HFFc6 (cell line): ENCODE data around the gene PRKG1. TPM values are rescaled to one million over a fixed set of nuclear protein-coding genes. Genes with fewer than 3 reads are reported as not detected.

Source experiments
- DNase-seq: peaks from one replicate; pipeline ENCODE4 v3.0.0-alpha.2; 2018
- H3K27ac Mint-ChIP-seq: 2 replicates; pipeline ENCODE4 v1.8.0; 2020; ENCODE audit warnings: mild to moderate bottlenecking, mixed read lengths
- H3K27me3 Mint-ChIP-seq: 2 replicates; pipeline ENCODE4 v1.8.0; 2021; ENCODE audit warnings: mild to moderate bottlenecking, moderate library complexity, mixed read lengths; ENCODE audit not compliant: insufficient read depth
- H3K36me3 Mint-ChIP-seq: 2 replicates; pipeline ENCODE4 v1.8.0; 2021; ENCODE audit warnings: low read depth, mixed read lengths
- H3K4me1 Mint-ChIP-seq: 2 replicates; pipeline ENCODE4 v1.8.0; 2020; ENCODE audit warnings: low read depth, mixed read lengths
- H3K4me3 Mint-ChIP-seq: 2 replicates; pipeline ENCODE4 v1.8.0; 2020; ENCODE audit warnings: mild to moderate bottlenecking, moderate library complexity, mixed read lengths
- H3K9me3 Mint-ChIP-seq: 2 replicates; pipeline ENCODE4 v1.8.0; 2020; ENCODE audit warnings: mild to moderate bottlenecking, mixed read lengths
- CTCF ChIP-seq: fragments of 200-600 bp; sonication (generic); IDR thresholded peaks from 2 replicates; pipeline ENCODE4 v1.5.0; 2021; ENCODE audit warnings: antibody characterized with exemption, mild to moderate bottlenecking
- total RNA-seq, 6 experiments: library from RNA; stranded (reverse); fragmentation: NEBNext Ultra II Directional; extraction: Animal tissue kit (Norgen Biotek cat#: 25700); gene quantifications; 2 replicates in 1 of 6; 3 replicates in 5 of 6; pipeline ENCODE4 v1.2.3, GENCODE V29; 2021

The PRKG1 gene
- total RNA-seq, 6 experiments from 2014 or later, result 9.3 to 10.1 (median 9.8) TPM

DNA sequence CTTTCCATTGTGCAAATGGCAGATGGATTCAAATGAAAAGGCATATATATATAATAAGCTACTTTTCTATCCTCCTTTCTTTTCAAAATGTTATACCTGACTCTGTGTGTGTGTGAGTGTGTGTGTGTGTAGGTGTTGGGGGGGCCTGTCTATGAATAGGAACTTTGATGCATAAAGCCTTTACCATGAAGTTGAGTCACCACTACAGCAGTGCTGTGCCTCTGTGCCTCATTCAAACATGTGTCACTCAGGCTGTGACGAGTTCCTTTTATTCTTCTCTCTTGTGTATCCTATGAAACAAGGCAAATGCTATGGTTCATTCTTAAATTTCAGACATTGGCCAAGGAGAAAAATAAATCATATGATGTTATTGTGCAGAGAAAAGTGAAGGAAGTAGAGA, 1187.1 kb downstream of the PRKG1 start:
- no peaks in the 10 kb centered on the region for H3K9me3 Mint-ChIP-seq
- DNase-seq, result no peak
- H3K4me3 Mint-ChIP-seq, result no peak overlapping the region
- H3K4me1 Mint-ChIP-seq, result peaks cover 16% of the 10 kb centered on the region
- TF ChIP-seq CTCF, result no peak
- no peak overlapping the region for H3K27ac Mint-ChIP-seq
- H3K36me3 Mint-ChIP-seq, result no peaks in the 10 kb centered on the region
- H3K27me3 Mint-ChIP-seq, result no peaks in the 10 kb centered on the region

DNA sequence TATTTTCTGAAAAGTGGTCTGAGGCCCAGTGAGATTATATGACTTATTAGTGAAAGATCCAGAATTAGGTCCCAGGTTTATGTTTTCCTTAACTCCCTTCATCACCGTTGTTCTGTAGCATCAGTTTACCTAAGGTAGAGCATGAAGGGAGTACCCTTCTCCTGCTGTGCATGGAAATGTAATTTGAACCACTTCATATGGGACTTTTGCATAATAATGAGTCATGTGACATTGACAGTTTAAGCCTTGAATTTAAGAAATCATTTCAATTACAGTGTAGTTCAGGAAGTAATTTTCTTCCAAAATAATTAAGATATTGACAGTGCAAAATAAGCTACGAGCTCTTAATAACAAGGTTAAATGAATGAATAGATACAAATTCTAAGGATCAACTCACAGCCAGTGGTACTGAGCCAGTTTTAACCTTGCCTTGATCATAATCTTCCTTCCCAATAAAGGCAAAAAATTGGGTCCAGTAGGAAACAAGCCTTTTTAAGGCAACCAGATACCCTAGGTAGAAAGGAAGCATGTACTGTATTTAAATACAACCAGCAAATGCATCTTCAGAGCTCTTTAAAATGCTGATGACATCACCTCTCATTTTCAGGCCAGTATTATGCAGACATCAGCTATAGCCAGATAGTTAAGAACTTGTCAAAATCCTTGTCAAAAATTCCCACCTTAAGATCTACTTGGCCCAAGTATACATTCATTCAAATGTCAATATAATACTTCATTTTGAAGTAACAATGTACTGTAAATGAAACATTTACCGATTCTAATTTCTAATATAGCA, 1191.0 kb downstream of the PRKG1 start:
- H3K27me3 Mint-ChIP-seq, result no peaks in the 10 kb centered on the region
- H3K4me3 Mint-ChIP-seq, result no peak overlapping the region
- no peaks in the 10 kb centered on the region for H3K36me3 Mint-ChIP-seq
- DNase-seq, result no peak
- no peak overlapping the region for H3K27ac Mint-ChIP-seq
- no peak for TF ChIP-seq CTCF
- H3K9me3 Mint-ChIP-seq, result no peaks in the 10 kb centered on the region
- peaks cover 13% of the 10 kb centered on the region; the same call in 1 of the 2 replicates for H3K4me1 Mint-ChIP-seq

GRCh38 chr10:52266858-52267257, 1192.6 kb downstream of the PRKG1 start:
- DNase-seq, result no peak
- H3K4me1 Mint-ChIP-seq, result peaks cover 13% of the 10 kb centered on the region; the same call in 1 of the 2 replicates
- H3K9me3 Mint-ChIP-seq, result no peaks in the 10 kb centered on the region
- no peak overlapping the region for H3K27ac Mint-ChIP-seq
- H3K27me3 Mint-ChIP-seq, result no peaks in the 10 kb centered on the region
- no peak overlapping the region for H3K4me3 Mint-ChIP-seq
- H3K36me3 Mint-ChIP-seq, result no peaks in the 10 kb centered on the region
- TF ChIP-seq CTCF, result no peak

DNA sequence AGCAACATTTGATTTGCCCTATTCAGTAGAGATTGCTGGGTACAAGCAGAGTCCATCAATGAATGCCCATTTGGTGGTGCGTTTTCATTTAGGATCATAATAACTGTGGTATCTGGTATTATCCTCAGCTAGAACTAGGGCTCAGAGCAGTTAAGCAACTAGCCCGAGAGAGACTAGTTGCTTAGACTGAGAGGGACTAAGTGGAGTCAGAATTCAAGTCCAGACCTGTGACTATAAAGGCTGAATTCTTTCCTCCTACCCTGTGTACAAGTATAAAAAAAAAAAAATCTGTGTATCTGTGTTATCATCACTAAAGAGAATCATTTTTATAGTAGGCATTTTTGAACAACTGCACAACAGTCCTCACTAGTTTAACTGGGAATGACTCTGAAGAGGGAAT, 1194.5 kb downstream of the PRKG1 start:
- Mint-ChIP-seq H3K4me1 (peaks cover 13% of the 10 kb centered on the region; the same call in 1 of the 2 replicates), H3K36me3 (no peaks in the 10 kb centered on the region), H3K27ac (no peak overlapping the region), H3K4me3 (no peak overlapping the region), H3K27me3 (no peaks in the 10 kb centered on the region), H3K9me3 (no peaks in the 10 kb centered on the region)
- no peak for TF ChIP-seq CTCF
- DNase-seq, result no peak

DNA sequence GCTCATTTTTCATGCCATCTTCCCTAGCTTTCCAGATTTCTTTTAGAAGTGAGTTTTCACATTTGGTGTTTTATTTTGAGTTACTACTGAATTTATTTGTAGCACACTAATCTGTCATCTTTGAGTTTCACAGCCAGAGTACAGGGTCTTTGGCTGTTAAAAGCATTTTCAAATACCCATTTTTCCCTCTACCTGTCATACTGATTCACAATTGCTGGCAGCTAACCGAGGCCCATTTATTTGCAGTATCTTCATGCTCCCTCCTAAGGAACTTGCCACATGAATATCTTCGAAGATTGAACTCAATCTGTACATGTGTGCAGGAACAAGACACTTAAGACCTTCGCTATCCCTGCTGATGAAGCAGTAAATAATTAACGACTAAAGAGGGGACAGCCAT, 1194.9 kb downstream of the PRKG1 start:
- TF ChIP-seq CTCF, result no peak
- no peaks in the 10 kb centered on the region for H3K36me3 Mint-ChIP-seq
- H3K9me3 Mint-ChIP-seq, result no peaks in the 10 kb centered on the region
- H3K27ac Mint-ChIP-seq, result no peak overlapping the region
- H3K27me3 Mint-ChIP-seq, result no peaks in the 10 kb centered on the region; the same call in 1 of the 2 replicates
- DNase-seq, result no peak
- peaks cover 13% of the 10 kb centered on the region; the same call in 1 of the 2 replicates for H3K4me1 Mint-ChIP-seq
- H3K4me3 Mint-ChIP-seq, result no peak overlapping the region
